Mesodermal cell (in vitro differentiated cells): Measurements from ENCODE around the gene ARID5B.
"Not testable (repeated sequence)": the region's sequence is repeated elsewhere in the genome, so short reads cannot be mapped to it uniquely, and the experiment has no call there.

Experiments used
- H3K27ac ChIP-seq: 2 replicates; pipeline ENCODE4 v1.7.0; 2013; ENCODE audit warnings: mild to moderate bottlenecking, low read depth, low read length, moderate library complexity; ENCODE audit not compliant: severe bottlenecking
- H3K36me3 ChIP-seq: 2 replicates; pipeline ENCODE4 v1.7.1; 2013; ENCODE audit warnings: mild to moderate bottlenecking, low read length, moderate library complexity; ENCODE audit not compliant: control insufficient read depth, insufficient read depth
- H3K4me1 ChIP-seq: one replicate; pipeline ENCODE4 v1.7.1; 2013; ENCODE audit warnings: mild to moderate bottlenecking, low read length; ENCODE audit not compliant: insufficient read depth, control insufficient read depth, poor library complexity, severe bottlenecking
- H3K4me3 ChIP-seq: 2 replicates; pipeline ENCODE4 v1.7.0; 2013; ENCODE audit warnings: low read length, control low read depth, mild to moderate bottlenecking; ENCODE audit not compliant: insufficient read depth, poor library complexity, severe bottlenecking; ENCODE audit errors: extremely low read depth
- H3K9me3 ChIP-seq: 2 replicates; pipeline ENCODE4 v1.7.1; 2013; ENCODE audit warnings: mild to moderate bottlenecking, low read length, moderate library complexity; ENCODE audit not compliant: control insufficient read depth
- WGBS, 2 experiments: methylation state at CpG; one replicate each; pipeline ENCODE4 v1.1.5; 2013; ENCODE audit warnings: missing lambda C conversion rate in 2 of 2; ENCODE audit not compliant: insufficient coverage in 2 of 2; 5-methylcytosine and 5-hydroxymethylcytosine counted together

ARID5B gene

GRCh38 chr10:61970182-61971002, 68.9 kb downstream of the ARID5B start:
- no peaks in the 10 kb centered on the region for H3K9me3 ChIP-seq
- peaks cover 4% of the 10 kb centered on the region for H3K36me3 ChIP-seq
- WGBS, 2 experiments: 94 to 98% methylated on average over 5 of the region's 6 CpGs
- peaks cover 10% of the 10 kb centered on the region for H3K4me1 ChIP-seq
- H3K27ac ChIP-seq: no peak overlapping the region
- H3K4me3 ChIP-seq: no peak overlapping the region

GRCh38 chr10:61971003-61971325, 69.5 kb downstream of the ARID5B start:
- peaks cover 11% of the 10 kb centered on the region for H3K4me1 ChIP-seq

GRCh38 chr10:61973169-61973568, 71.7 kb downstream of the ARID5B start:
- H3K36me3 ChIP-seq: no peaks in the 10 kb centered on the region
- no peak overlapping the region for H3K27ac ChIP-seq
- 100% methylated on average over 1 to 2 of the region's 2 CpGs for WGBS, 2 experiments
- no peaks in the 10 kb centered on the region for H3K9me3 ChIP-seq
- peaks cover 11% of the 10 kb centered on the region for H3K4me1 ChIP-seq
- no peak overlapping the region for H3K4me3 ChIP-seq

More at GRCh38 chr10:61971003-61971325, 69.5 kb downstream of the ARID5B start:
- peaks cover 4% of the 10 kb centered on the region for H3K36me3 ChIP-seq
- H3K4me3 ChIP-seq: no peak overlapping the region
- H3K27ac ChIP-seq: no peak overlapping the region
- H3K9me3 ChIP-seq: no peaks in the 10 kb centered on the region

- WGBS, 2 experiments: 80% methylated on average over 1 of the region's 5 CpGs; no CpG with 5 or more reads in 1 of the 2 experiments
- peaks cover 11% of the 10 kb centered on the region for H3K4me1 ChIP-seq
- H3K27ac ChIP-seq: no peak overlapping the region
- H3K4me3 ChIP-seq: no peak overlapping the region
- no peaks in the 10 kb centered on the region for H3K36me3 ChIP-seq
- no peaks in the 10 kb centered on the region for H3K9me3 ChIP-seq
Observed at GRCh38 chr10:61973906-61974305, 72.4 kb downstream of the ARID5B start.

GRCh38 chr10:61974601-61975390, 73.3 kb downstream of the ARID5B start:
- Histone ChIP-seq H3K4me1 (peaks cover 11% of the 10 kb centered on the region), H3K4me3 (no peak overlapping the region), H3K36me3 (no peaks in the 10 kb centered on the region), H3K9me3 (no peaks in the 10 kb centered on the region), H3K27ac (peak overlapping the region; percentile 82)
- 93 to 100% methylated on average over 2 to 5 of the region's 8 CpGs for WGBS, 2 experiments

GRCh38 chr10:61975391-61975932, 74.0 kb downstream of the ARID5B start:
- no CpG with 5 or more reads among the region's 2 CpGs for WGBS, 2 experiments
- Histone ChIP-seq H3K4me1 (peaks cover 11% of the 10 kb centered on the region), H3K27ac (peak overlapping the region; percentile 82), H3K4me3 (no peak overlapping the region), H3K36me3 (no peaks in the 10 kb centered on the region), H3K9me3 (no peaks in the 10 kb centered on the region)

- H3K4me1 ChIP-seq: peaks cover 11% of the 10 kb centered on the region
- not testable (repeated sequence) for H3K36me3 ChIP-seq, H3K9me3 ChIP-seq, H3K27ac ChIP-seq, H3K4me3 ChIP-seq
- 100% methylated on average over 1 of the region's 3 CpGs; no CpG with 5 or more reads in 1 of the 2 experiments for WGBS, 2 experiments
Observed at GRCh38 chr10:61976951-61977721, 75.6 kb downstream of the ARID5B start.

GRCh38 chr10:61978965-61979364, 77.5 kb downstream of the ARID5B start:
- 88 to 93% methylated on average over 3 to 4 of the region's 5 CpGs for WGBS, 2 experiments
- Histone ChIP-seq H3K9me3 (no peaks in the 10 kb centered on the region), H3K4me1 (peaks cover 11% of the 10 kb centered on the region), H3K27ac (no peak overlapping the region), H3K36me3 (no peaks in the 10 kb centered on the region), H3K4me3 (no peak overlapping the region)

GRCh38 chr10:61981460-61981859, 80.0 kb downstream of the ARID5B start:
- no peaks in the 10 kb centered on the region for H3K36me3 ChIP-seq
- no peaks in the 10 kb centered on the region for H3K9me3 ChIP-seq
- H3K27ac ChIP-seq: no peak overlapping the region
- no peak overlapping the region for H3K4me3 ChIP-seq
- no peaks in the 10 kb centered on the region for H3K4me1 ChIP-seq
- WGBS, 2 experiments: 100% methylated on average over 1 of the region's 1 CpG; no CpG with 5 or more reads in 1 of the 2 experiments

- Histone ChIP-seq H3K4me3 (no peak overlapping the region), H3K4me1 (no peaks in the 10 kb centered on the region), H3K27ac (no peak overlapping the region), H3K36me3 (no peaks in the 10 kb centered on the region), H3K9me3 (no peaks in the 10 kb centered on the region)
- WGBS, 2 experiments: 77 to 95% methylated on average over 2 of the region's 4 CpGs
Observed at GRCh38 chr10:61983255-61983654, 81.8 kb downstream of the ARID5B start.
